Endothelial cell of umbilical vein (primary cell): ENCODE data around the gene AIF1. TPM values are rescaled to one million over a fixed set of nuclear protein-coding genes. Genes with fewer than 3 reads are reported as not detected.

Experiments
- BruUV-seq: library from RNA; stranded (reverse); fragments of 400-500 nt; replicated peaks from 2 replicates; lab custom pipeline; 2021; lab: Mats Ljungman, UMichigan
- CTCF ChIA-PET: fragments of 300-600, 350-600 bp; sonication (Branson Sonifier 250); formaldehyde crosslinking; loops from one replicate; lab custom pipeline; 2021; ENCODE audit warnings: antibody characterized with exemption, inconsistent platforms; lab: Charles Lee
- POLR2A ChIA-PET: fragments of 300-600, 350-600 bp; sonication (Branson Sonifier 250); formaldehyde crosslinking; loops from one replicate; lab custom pipeline; 2021; ENCODE audit warnings: antibody characterized with exemption, inconsistent platforms; lab: Charles Lee
- DNase-seq: peaks from one replicate; pipeline ENCODE4 v3.0.0-alpha.2; 2011; ENCODE audit warnings: low read depth, low spot score
- FAIRE-seq: peaks from 2 replicates; lab custom pipeline; 2011; peaks lifted over from hg19 to GRCh38; lab: Jason Lieb, UNC
- H2AFZ ChIP-seq: 2 replicates; pipeline ENCODE4 v1.6.0; 2012; ENCODE audit warnings: low read depth, low read length, control low read depth, inconsistent platforms
- H3K27ac ChIP-seq: 2 replicates; pipeline ENCODE4 v1.5.1; 2011; ENCODE audit warnings: low read depth, mild to moderate bottlenecking, control low read depth, low read length, moderate library complexity; ENCODE audit not compliant: insufficient read depth
- H3K27me3 ChIP-seq, 2 experiments: 2 replicates each; pipeline versions ENCODE4 v1.6.0 to v1.6.1; 2011; ENCODE audit warnings: low read length in 2 of 2, mixed read lengths in 1 of 2; ENCODE audit not compliant: control insufficient read depth in 2 of 2, insufficient read depth in 2 of 2
- H3K36me3 ChIP-seq, 2 experiments: 2 replicates in 1 of 2; 3 replicates in 1 of 2; pipeline ENCODE4 v1.5.1; 2011; ENCODE audit warnings: low read length in 2 of 2, mild to moderate bottlenecking in 1 of 2, moderate library complexity in 1 of 2; ENCODE audit not compliant: control insufficient read depth in 2 of 2, insufficient read depth in 2 of 2; ENCODE audit errors: extremely low read depth in 1 of 2
- H3K4me1 ChIP-seq: 3 replicates; pipeline ENCODE4 v1.5.1; 2011; ENCODE audit warnings: mild to moderate bottlenecking, low read length; ENCODE audit not compliant: control insufficient read depth, insufficient read depth; ENCODE audit errors: extremely low read depth
- H3K4me2 ChIP-seq: 2 replicates; pipeline ENCODE4 v1.6.1; 2011; ENCODE audit warnings: low read length, control low read depth, mixed read lengths; ENCODE audit not compliant: insufficient read depth
- H3K4me3 ChIP-seq, 3 experiments: fragments of 200-600 bp in 1 of 3; sonication (generic), shearing (Covaris generic) in 1 of 3; replicated peaks in 1 of 3; 2 replicates each; pipeline ENCODE4 v1.5.1; 2011 to 2016; ENCODE audit warnings: control low read depth in 3 of 3, low read length in 3 of 3, mild to moderate bottlenecking in 2 of 3, inconsistent platforms in 1 of 3, low read depth in 1 of 3, moderate library complexity in 1 of 3; ENCODE audit not compliant: insufficient read depth in 1 of 3
- H3K79me2 ChIP-seq: 2 replicates; pipeline ENCODE4 v1.6.0; 2012; ENCODE audit warnings: low read length, inconsistent platforms; ENCODE audit not compliant: control insufficient read depth, insufficient read depth
- H3K9ac ChIP-seq: replicated peaks from 2 replicates; pipeline ENCODE3; 2011; ENCODE audit warnings: low read length, control low read depth; ENCODE audit not compliant: insufficient read depth; ENCODE audit errors: extremely low read depth
- H3K9me1 ChIP-seq: replicated peaks from 3 replicates; pipeline ENCODE4 v1.6.0; 2011; ENCODE audit warnings: mild to moderate bottlenecking, low read length; ENCODE audit not compliant: control insufficient read depth, insufficient read depth; ENCODE audit errors: extremely low read depth
- H3K9me3 ChIP-seq: replicated peaks from 2 replicates; pipeline ENCODE4 v1.5.1; 2012; ENCODE audit warnings: low read length, inconsistent platforms; ENCODE audit not compliant: control insufficient read depth, insufficient read depth
- H4K20me1 ChIP-seq: replicated peaks from 2 replicates; pipeline ENCODE3; 2011; ENCODE audit warnings: mild to moderate bottlenecking, low read length; ENCODE audit not compliant: control insufficient read depth, insufficient read depth; ENCODE audit errors: extremely low read depth
- CTCF ChIP-seq, 2 donors: IDR thresholded peaks; 1 replicate in 1 of 2; 2 replicates in 1 of 2; pipeline ENCODE4 v1.5.1; 2011; ENCODE audit warnings: low read length in 2 of 2, mild to moderate bottlenecking in 2 of 2, moderate library complexity in 2 of 2, control low read depth in 1 of 2, inconsistent platforms in 1 of 2, low read depth in 1 of 2; ENCODE audit not compliant: insufficient read depth in 1 of 2; ENCODE audit errors: extremely low read depth in 1 of 2
- EZH2 ChIP-seq: IDR thresholded peaks from 2 replicates; pipeline ENCODE4 v1.6.1; 2012; ENCODE audit warnings: borderline replicate concordance, low read depth, mild to moderate bottlenecking, moderate library complexity, low read length, inconsistent platforms; ENCODE audit not compliant: severe bottlenecking
- FOS ChIP-seq: IDR thresholded peaks from 2 replicates; pipeline ENCODE4 v1.6.1; 2011; ENCODE audit warnings: mild to moderate bottlenecking, low read length, moderate library complexity, borderline replicate concordance; ENCODE audit not compliant: insufficient read depth
- GATA2 ChIP-seq: IDR thresholded peaks from 2 replicates; pipeline ENCODE4 v1.7.0; 2011; ENCODE audit warnings: low read depth, mild to moderate bottlenecking, moderate library complexity, mixed read lengths, low read length; ENCODE audit not compliant: insufficient read length, insufficient read depth
- JUN ChIP-seq: IDR thresholded peaks from 2 replicates; pipeline ENCODE4 v1.6.1; 2011; ENCODE audit warnings: borderline replicate concordance, low read depth; ENCODE audit not compliant: insufficient read length, insufficient read depth
- MYC ChIP-seq: IDR thresholded peaks from one replicate; pipeline ENCODE4 v1.6.1; 2011; ENCODE audit warnings: mild to moderate bottlenecking, low read depth, low read length
- POLR2A ChIP-seq: IDR thresholded peaks from 2 replicates; pipeline ENCODE4 v1.6.1; 2012; ENCODE audit warnings: low read depth, mild to moderate bottlenecking, control low read depth, low read length
- POLR2AphosphoS5 ChIP-seq: IDR thresholded peaks from 2 replicates; pipeline ENCODE4 v1.6.1; 2012; ENCODE audit warnings: low read depth, mild to moderate bottlenecking, control low read depth, low read length, moderate library complexity; ENCODE audit not compliant: insufficient read depth
- dilution Hi-C: fragments of 300-500 bp; cut with MboI; formaldehyde crosslinking; loops from one replicate; pipeline ENCODE4 v1.15.0; 2019; ENCODE audit warnings: low sequenced_read_pairs; ENCODE audit not compliant: extremely low pct_ligation_motif_present
- intact Hi-C: fragments of 100-400 bp; cut with micrococcal nuclease; formaldehyde crosslinking; loops from one replicate; pipeline ENCODE4 v1.10.0; 2022
- polyA plus RNA-seq, 4 experiments: library from polyadenylated mRNA; depleted of rRNA in 3 of 4; stranded (reverse) in 3 of 4; unstranded in 1 of 4; fragments of >200 nt; gene quantifications; 2 replicates each; pipeline versions ENCODE4 v1.2.1 to v1.2.3, GENCODE V29; 2011 to 2012; ENCODE audit warnings: missing spikeins in 1 of 4
- total RNA-seq: library from RNA; stranded (reverse); gene quantifications from 2 replicates; pipeline ENCODE4 v1.2.3, GENCODE V29; 2021
- TF ChIP-seq, protein P1 (sequence below): IDR thresholded peaks from 2 replicates; pipeline ENCODE4 v1.6.1; 2011; ENCODE audit not compliant: insufficient read depth, insufficient read length

The AIF1 gene
- total and polyA plus RNA-seq, 2 donors (not counting 3 experiments of a cell fraction or from before 2014, with no cell fraction given), result not detected

DNA sequence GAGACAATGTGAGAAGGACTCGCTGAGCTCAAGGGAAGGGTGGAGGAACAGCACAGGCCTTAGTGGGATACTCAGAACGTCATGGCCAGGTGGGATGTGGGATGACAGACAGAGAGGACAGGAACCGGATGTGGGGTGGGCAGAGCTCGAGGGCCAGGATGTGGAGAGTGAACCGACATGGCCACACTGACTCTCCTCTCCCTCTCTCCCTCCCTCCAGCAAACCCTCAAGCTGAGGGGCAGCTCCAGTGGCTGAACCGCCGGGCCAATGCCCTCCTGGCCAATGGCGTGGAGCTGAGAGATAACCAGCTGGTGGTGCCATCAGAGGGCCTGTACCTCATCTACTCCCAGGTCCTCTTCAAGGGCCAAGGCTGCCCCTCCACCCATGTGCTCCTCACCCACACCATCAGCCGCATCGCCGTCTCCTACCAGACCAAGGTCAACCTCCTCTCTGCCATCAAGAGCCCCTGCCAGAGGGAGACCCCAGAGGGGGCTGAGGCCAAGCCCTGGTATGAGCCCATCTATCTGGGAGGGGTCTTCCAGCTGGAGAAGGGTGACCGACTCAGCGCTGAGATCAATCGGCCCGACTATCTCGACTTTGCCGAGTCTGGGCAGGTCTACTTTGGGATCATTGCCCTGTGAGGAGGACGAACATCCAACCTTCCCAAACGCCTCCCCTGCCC is 38.0 kb upstream of the AIF1 start:
- H3K9me1 ChIP-seq, result no peaks in the 10 kb centered on the region
- H3K36me3 ChIP-seq, result no peaks in the 10 kb centered on the region
- FAIRE-seq, result no peak
- no peaks in the 10 kb centered on the region for H3K9me3 ChIP-seq
- ChIA-PET CTCF (interaction anchor here (4.2 to 32.6 kb wide), 3 partner anchors 9 to 21 kb away, joined by 16 to 1517 read pairs (median 286); partner anchors contain the start of genes ATP6V1G2, DDX39B, LST1 and NCR3), POLR2A (no interaction called here)
- H3K27ac ChIP-seq, result no peak overlapping the region
- intact Hi-C loops (no loop called here), dilution Hi-C loops (no loop called here)
- no peak overlapping the region for H3K4me3 ChIP-seq
- H3K9ac ChIP-seq, result no peak overlapping the region
- BruUV-seq, result no TSS peak
- no peak overlapping the region for H3K4me2 ChIP-seq
- peaks cover 9% of the 10 kb centered on the region for H3K79me2 ChIP-seq
- TF ChIP-seq FOS, result no peak
- no peak for TF ChIP-seq GATA2
- no peak for TF ChIP-seq POLR2A
- TF ChIP-seq MYC, result no peak
- TF ChIP-seq CTCF (IDR thresholded peaks at IDR 0.05; ENCODE audit: extremely low read depth in 1 of 2, insufficient read depth in 1 of 2, low read depth in 1 of 2, low read length in 2 of 2), result no peak
- TF ChIP-seq EZH2, result no peak
- no peak for TF ChIP-seq POLR2AphosphoS5
- TF ChIP-seq JUN, result no peak
- TF ChIP-seq, protein P1, sequence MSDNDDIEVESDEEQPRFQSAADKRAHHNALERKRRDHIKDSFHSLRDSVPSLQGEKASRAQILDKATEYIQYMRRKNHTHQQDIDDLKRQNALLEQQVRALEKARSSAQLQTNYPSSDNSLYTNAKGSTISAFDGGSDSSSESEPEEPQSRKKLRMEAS, result no peak
- peaks cover 12% of the 10 kb centered on the region for H3K4me1 ChIP-seq
- no peak for DNase-seq
- H4K20me1 ChIP-seq, result no peaks in the 10 kb centered on the region
- no peaks in the 10 kb centered on the region for H3K27me3 ChIP-seq
- no peak overlapping the region for H2AFZ ChIP-seq
